Cerebellar nuclear complex (tissue), 1 donor: ENCODE data around the gene PKN2.
"Not testable (repeated sequence)": the region's sequence is repeated elsewhere in the genome, so short reads cannot be mapped to it uniquely, and the experiment has no call there.

Experiments
- DNase-seq, 2 experiments: peaks; one replicate each; lab custom pipeline; 2025; lab: John Stamatoyannopoulos, UW

PKN2 gene

GRCh38 chr1:88791192-88791591 lies 107.1 kb downstream of the PKN2 start:
- DNase-seq = no peak

GRCh38 chr1:88799491-88799890 lies 115.4 kb downstream of the PKN2 start:
- no peak for DNase-seq

- DNase-seq = no peak
Observed at GRCh38 chr1:88800382-88801051, 116.4 kb downstream of the PKN2 start.

- no peak for DNase-seq
Observed at GRCh38 chr1:88801575-88802208, 117.6 kb downstream of the PKN2 start.

- DNase-seq = no peak
Observed at GRCh38 chr1:88802404-88802803, 118.3 kb downstream of the PKN2 start.

- DNase-seq = no peak
Observed at GRCh38 chr1:88802950-88803349, 118.9 kb downstream of the PKN2 start.

GRCh38 chr1:88803444-88803843 lies 119.4 kb downstream of the PKN2 start:
- no peak for DNase-seq

GRCh38 chr1:88812366-88812765 lies 128.3 kb downstream of the PKN2 start:
- no peak for DNase-seq

- no peak for DNase-seq
Observed at GRCh38 chr1:88813471-88813870, 129.4 kb downstream of the PKN2 start.

- DNase-seq = not testable (repeated sequence)
Observed at GRCh38 chr1:88819642-88820041, 135.6 kb downstream of the PKN2 start.

GRCh38 chr1:88825721-88826120 lies 141.6 kb downstream of the PKN2 start:
- DNase-seq = no peak

GRCh38 chr1:88847643-88848042 lies 163.6 kb downstream of the PKN2 start:
- DNase-seq = no peak

- DNase-seq = no peak
Observed at GRCh38 chr1:88851303-88852063, 167.4 kb downstream of the PKN2 start.

GRCh38 chr1:88867743-88868521 lies 183.9 kb downstream of the PKN2 start:
- DNase-seq = no peak

GRCh38 chr1:88869644-88870043 lies 185.6 kb downstream of the PKN2 start:
- not testable (repeated sequence) for DNase-seq

GRCh38 chr1:88873737-88874349 lies 189.8 kb downstream of the PKN2 start:
- DNase-seq = no peak

- no peak for DNase-seq
Observed at GRCh38 chr1:88875595-88875994, 191.5 kb downstream of the PKN2 start.

GRCh38 chr1:88876573-88877365 lies 192.7 kb downstream of the PKN2 start:
- no peak for DNase-seq

GRCh38 chr1:88877382-88877825 lies 193.3 kb downstream of the PKN2 start:
- no peak for DNase-seq

GRCh38 chr1:88877911-88878310 lies 193.8 kb downstream of the PKN2 start:
- no peak for DNase-seq

- no peak for DNase-seq
Observed at GRCh38 chr1:88878731-88879130, 194.7 kb downstream of the PKN2 start.
